ENCODE results near the gene PODNL1. TPM values are rescaled to one million over a fixed set of nuclear protein-coding genes. Genes with fewer than 3 reads are reported as not detected.

The PODNL1 gene
- 0.09 TPM in 2 replicates for total RNA-seq

GRCh38 chr19:13938301-13939064, at the start of gene PODNL1:
TSS of gene PODNL1 (minus strand) at chr19:13938417. CDS start at chr19:13938181, 236 bp downstream.

DNA sequence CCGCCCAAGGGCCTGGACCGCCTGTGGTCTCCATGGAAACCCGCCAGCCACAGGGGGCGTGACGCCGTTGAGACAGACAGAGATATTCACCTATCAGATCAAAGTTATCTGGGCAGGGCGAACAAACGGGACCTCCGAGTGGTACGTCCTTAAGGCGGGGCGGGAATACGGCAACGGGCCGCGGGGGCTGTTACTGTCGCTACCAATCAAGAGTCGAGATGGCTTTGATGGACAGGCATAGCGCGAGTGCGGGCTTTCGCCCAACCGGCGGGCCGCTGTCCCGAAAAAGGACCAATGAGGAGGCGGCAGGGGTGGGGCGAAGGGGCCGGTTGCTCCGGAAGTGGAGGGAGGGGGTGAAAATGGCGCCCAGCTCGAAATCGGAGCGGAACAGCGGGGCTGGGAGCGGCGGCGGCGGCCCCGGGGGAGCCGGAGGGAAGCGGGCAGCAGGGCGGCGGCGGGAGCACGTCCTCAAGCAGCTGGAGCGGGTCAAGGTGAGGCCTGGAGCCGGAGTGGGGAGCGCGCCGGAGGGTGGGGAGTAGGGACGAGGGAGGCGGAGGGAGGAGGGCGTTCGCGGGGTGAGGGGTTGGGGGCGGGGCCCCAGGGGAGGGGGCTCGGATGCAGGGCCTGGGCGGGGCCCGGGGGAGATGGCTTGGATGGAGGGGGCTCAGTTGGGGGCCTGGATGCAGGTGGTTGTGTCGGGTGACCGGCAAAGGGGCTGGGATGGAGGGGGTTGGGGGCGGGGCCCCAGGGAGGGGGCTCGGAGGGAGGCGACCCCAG, 14.1 kb upstream of the PODNL1 start, which contains the start of gene DCAF15:
Gene DCAF15, plus strand, starts transcription at position 356 of the 777 bp plus-strand sequence. Its CDS starts 4 bp downstream, at position 360.

GRCh38 chr19:13905634-13906520, 32.3 kb downstream of the PODNL1 start, which contains the start of the genes BRME1 and CC2D1A:
TSS of gene BRME1 (minus strand) at chr19:13906117. CDS start at chr19:13904892, 1,225 bp downstream.
TSS of gene CC2D1A (plus strand) at chr19:13906201. CDS start at chr19:13906442, 241 bp downstream.

Other genes with a start within 250 kb of the PODNL1 start
- gene MRI1, start 173.9 kb downstream of the PODNL1 start, total RNA-seq: 17.7 and 40.5 TPM in 2 replicates
- gene C19orf53, start 164.0 kb downstream of the PODNL1 start, total RNA-seq: 60.2 and 62.2 TPM in 2 replicates
- gene ZSWIM4, start 143.0 kb downstream of the PODNL1 start, total RNA-seq: 9.8 and 16.5 TPM in 2 replicates
- gene NANOS3, start 61.3 kb downstream of the PODNL1 start, total RNA-seq: not detected in 2 replicates
- 0.54 and 0.66 TPM in 2 replicates for gene BRME1, start 32.3 kb downstream of the PODNL1 start, total RNA-seq
- gene CC2D1A, start 32.2 kb downstream of the PODNL1 start, total RNA-seq: 5.4 and 7.2 TPM in 2 replicates
- 9.7 and 11.1 TPM in 2 replicates for gene DCAF15, start 14.1 kb upstream of the PODNL1 start, total RNA-seq
- gene RFX1, start 67.9 kb upstream of the PODNL1 start, total RNA-seq: 2.8 and 3.4 TPM in 2 replicates
- not detected in 2 replicates for gene RLN3, start 89.7 kb upstream of the PODNL1 start, total RNA-seq
- 5.9 and 8.5 TPM in 2 replicates for gene IL27RA, start 93.3 kb upstream of the PODNL1 start, total RNA-seq
- gene PALM3, start 123.7 kb upstream of the PODNL1 start, total RNA-seq: under 0.01 and 0.18 TPM in 2 replicates
- gene MISP3, start 134.4 kb upstream of the PODNL1 start, total RNA-seq: 0.09 TPM in 2 replicates
- not detected in 2 replicates for gene C19orf67, start 147.4 kb upstream of the PODNL1 start, total RNA-seq
- gene SAMD1, start 152.3 kb upstream of the PODNL1 start, total RNA-seq: 17.1 and 24.1 TPM in 2 replicates
- gene PRKACA, start 179.3 kb upstream of the PODNL1 start, total RNA-seq: 35.7 and 45.3 TPM in 2 replicates
- 6.2 and 16.7 TPM in 2 replicates for gene ASF1B, start 198.2 kb upstream of the PODNL1 start, total RNA-seq

Data from endothelial cell of coronary artery (primary cell).